HG03025 (cell line): Measurements from ENCODE around the gene LOXL1.
"Not testable (repeated sequence)": the region's sequence is repeated elsewhere in the genome, so short reads cannot be mapped to it uniquely, and the experiment has no call there.

Experiments
- ATAC-seq: cut with Tn5 transposase; IDR thresholded peaks from one replicate; pipeline ENCODE4 v1.9.1; 2021; ENCODE audit warnings: mild to moderate bottlenecking, moderate library complexity; ENCODE audit not compliant: unreplicated experiment, low FRiP score

LOXL1 gene

GRCh38 chr15:73936181-73936580 lies 9.9 kb downstream of the LOXL1 start:
- no peak for ATAC-seq

GRCh38 chr15:73936588-73937290 lies 10.5 kb downstream of the LOXL1 start:
- ATAC-seq = no peak

DNA sequence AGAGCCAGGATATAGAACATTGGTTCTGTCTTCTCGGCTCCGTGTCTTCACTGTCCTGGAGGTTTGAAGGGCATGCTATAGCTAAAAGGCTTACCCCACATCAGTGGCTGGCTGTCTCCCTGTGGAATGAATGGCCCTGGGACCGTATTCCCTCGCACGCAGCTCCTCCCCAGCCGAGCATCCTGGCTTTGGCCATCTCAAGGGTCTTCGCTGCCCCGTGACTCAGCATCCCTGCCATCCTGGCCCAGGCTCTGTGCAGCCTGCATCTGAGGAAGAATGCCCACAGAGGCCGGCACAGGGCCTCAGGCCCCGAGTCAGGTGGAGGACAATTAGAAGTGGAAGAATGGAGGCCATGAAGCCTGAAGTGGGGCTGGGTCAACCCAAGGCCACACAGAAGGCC lies 11.0 kb downstream of the LOXL1 start:
- ATAC-seq = no peak

DNA sequence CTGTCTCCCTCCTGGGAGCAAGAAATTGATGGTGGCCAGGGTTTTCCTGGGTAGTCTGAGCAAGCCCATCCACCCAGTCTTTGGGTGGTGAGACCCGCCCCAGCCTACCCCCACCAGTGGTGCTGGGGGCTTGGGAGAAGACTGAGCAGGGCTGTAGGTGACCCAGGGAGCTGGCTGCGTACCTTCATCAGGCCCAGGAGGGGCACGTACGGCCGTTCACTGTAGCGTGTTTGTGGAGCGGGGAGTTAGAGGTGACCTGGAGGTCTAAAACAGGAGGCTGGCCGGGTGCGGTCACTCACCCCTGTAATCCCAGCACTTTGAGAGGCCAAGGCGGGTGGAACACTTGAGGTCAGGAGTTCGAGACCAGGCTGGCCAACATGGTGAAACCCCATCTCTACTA lies 11.5 kb downstream of the LOXL1 start:
- ATAC-seq = no peak

DNA sequence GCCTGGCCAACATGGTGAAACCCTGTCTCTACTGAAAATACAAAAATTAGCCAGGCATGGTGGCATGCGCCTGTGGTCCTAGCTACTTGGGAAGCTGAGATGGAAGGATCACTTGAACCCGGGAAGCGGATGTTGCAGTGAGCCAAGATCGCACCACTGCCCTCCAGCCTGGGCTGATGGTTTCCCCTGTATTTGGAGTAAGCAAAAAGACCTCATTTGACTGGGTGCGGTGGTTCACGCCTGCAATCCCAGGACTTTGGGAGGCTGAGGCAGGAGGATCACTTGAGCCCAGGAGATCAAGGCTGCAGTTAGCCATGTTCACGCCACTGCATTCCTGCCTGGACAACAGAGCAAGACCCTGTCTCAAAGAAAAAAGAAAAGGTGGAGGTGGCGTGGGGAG lies 12.3 kb downstream of the LOXL1 start:
- not testable (repeated sequence) for ATAC-seq

DNA sequence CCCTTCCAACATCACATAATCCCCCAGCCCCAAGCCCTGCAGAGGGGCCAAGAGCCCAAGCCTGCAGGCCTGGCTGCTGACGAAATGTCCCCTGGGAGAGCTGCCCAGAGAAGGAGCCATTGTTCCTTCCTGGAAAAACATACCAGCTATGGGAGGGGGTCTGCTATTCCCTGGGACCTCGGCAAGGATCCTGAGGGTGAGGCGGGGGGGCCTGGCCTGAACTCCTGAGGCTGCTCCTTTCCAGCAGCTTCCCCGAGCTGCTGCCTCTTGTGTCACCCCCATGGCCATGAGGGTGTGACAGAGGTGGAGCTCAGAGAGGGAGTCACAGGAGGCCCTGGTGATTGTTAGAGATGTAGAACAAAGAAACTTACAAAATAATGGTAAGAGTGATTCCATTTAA lies 12.9 kb downstream of the LOXL1 start:
- no peak for ATAC-seq

GRCh38 chr15:73940061-73940981 lies 14.1 kb downstream of the LOXL1 start:
- ATAC-seq = no peak

DNA sequence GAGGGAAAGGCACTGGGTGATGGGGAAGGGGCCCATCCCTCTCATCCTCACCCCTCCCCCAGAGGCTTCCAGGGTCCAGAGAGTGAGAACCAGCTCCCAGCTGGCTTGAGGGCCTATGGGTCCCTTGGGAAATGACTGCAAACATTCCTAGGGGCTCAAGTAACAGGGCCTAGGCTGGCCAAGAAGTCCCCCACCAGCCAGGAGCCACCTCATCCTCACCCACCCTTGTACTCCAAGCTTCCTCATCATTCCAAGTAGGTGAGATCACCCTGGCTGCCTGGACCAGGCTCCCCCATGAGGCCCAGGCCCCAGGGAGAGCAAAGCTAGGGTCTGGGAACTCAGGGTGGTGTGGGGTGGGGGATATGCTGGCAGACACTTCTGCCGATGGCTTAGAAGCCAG lies 14.8 kb downstream of the LOXL1 start:
- no peak for ATAC-seq

GRCh38 chr15:73941449-73941848 lies 15.2 kb downstream of the LOXL1 start:
- no peak for ATAC-seq

- no peak for ATAC-seq
Measured at GRCh38 chr15:73941871-73942635, 15.8 kb downstream of the LOXL1 start.

DNA sequence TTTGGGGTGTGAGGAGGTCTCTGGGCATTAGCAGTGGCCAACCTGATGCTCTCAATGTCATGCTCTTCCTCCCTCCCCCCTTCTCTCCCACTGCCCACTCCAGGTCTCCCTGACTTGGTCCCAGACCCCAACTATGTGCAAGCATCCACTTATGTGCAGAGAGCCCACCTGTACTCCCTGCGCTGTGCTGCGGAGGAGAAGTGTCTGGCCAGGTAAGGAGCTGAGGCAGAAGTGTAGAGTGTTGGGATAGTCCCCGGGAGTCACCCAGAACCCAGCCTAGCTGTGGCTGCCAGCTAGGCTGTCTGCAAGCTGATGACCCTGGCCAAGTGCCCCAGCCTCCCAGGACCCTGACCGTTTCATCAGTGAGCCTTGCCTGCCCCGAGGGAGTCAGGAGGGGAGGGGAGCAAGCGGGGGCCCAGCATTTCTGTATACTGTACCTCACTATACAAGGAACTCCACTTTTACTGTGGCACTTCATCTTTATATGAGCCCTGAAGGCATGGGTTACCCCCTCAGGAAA lies 16.5 kb downstream of the LOXL1 start:
- ATAC-seq = no peak

GRCh38 chr15:73944161-73945129 lies 18.2 kb downstream of the LOXL1 start:
- ATAC-seq = no peak

- no peak for ATAC-seq
Measured at GRCh38 chr15:73945130-73945508, 18.9 kb downstream of the LOXL1 start.

DNA sequence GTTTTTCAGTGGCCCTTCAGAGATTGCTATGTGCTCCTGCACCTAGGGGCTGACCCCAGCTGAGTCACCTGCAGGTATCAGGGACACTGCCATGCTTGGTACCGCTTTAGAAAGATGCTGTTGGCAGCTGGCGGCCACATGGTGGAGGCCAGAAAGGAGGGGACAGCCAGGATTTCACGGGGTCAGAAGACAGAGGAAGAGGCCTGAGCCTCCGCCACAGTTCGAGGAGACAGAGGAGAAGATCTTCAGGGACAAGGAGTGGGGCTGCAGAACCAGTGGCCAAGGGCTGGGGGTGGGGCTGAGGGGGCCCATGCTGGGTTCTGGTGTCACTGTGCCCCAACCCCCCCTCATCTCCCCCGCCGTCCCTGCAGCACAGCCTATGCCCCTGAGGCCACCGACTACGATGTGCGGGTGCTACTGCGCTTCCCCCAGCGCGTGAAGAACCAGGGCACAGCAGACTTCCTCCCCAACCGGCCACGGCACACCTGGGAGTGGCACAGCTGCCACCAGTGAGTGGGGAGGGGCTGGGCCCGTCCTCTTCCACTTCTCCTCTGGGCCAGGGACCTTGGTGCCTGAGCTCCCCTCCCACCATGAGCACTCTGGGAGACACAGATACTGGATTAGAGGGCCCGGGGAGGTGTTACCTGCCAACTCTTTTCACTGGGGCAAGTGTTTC lies 19.9 kb downstream of the LOXL1 start:
- no peak for ATAC-seq

GRCh38 chr15:73946795-73947370 lies 20.6 kb downstream of the LOXL1 start:
- no peak for ATAC-seq

DNA sequence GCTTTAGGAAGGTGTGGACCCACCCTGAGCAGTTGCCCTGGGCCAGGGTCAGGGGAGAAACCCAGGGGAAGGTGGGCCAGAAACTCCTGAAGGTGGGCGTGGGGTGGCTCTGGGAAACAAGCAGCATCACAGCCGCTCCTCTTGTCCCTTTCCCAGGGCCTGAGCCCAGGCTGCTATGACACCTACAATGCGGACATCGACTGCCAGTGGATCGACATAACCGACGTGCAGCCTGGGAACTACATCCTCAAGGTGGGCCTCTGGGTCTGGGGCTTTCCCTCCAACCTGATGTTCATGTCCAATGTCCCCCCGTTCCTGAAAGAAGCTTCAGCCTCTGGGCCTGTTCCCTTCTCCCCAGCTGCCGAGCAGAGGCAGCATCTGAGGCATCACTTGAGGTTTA lies 21.4 kb downstream of the LOXL1 start:
- ATAC-seq = no peak

- ATAC-seq = no peak
Measured at GRCh38 chr15:73948396-73948795, 22.1 kb downstream of the LOXL1 start.

DNA sequence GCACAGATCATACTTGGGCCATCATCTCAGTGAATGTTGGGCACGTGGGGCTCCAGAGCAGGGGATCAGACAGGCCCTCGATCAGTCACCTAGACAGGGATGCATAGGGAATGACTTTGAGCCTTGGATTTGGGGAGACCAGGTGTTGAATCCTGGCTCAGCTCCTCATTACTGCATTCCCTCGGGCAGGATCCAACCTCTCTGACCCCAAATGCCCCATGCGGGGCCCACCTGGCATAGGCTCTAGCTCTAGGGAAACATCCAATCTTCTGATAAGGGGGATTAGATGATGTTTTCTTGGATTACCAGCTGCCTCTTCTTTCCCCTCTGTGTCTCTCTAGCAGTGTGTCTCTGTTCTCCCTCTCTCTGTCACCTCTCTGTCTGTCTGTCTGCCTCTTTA lies 22.7 kb downstream of the LOXL1 start:
- no peak for ATAC-seq

- ATAC-seq = no peak
Measured at GRCh38 chr15:73949496-73949895, 23.2 kb downstream of the LOXL1 start.
